ENCODE data around the gene SCD.

GRCh38 chr10:100333106-100333505 is 13.9 kb upstream of the SCD start:
- TF ChIP-seq CEBPB (IDR thresholded peaks at IDR 0.05) (no peak), TAF1 (IDR thresholded peaks at IDR 0.05; ENCODE audit: low read depth) (no peak), NFIC (IDR thresholded peaks at IDR 0.05) (no peak), RAD21 (IDR thresholded peaks at IDR 0.05; ENCODE audit: low read depth) (no peak), MAX (IDR thresholded peaks at IDR 0.05) (no peak), TCF12 (IDR thresholded peaks at IDR 0.05; ENCODE audit: low read depth) (no peak), EP300 (IDR thresholded peaks at IDR 0.05; ENCODE audit: borderline replicate concordance) (no peak), FOXM1 (IDR thresholded peaks at IDR 0.05; ENCODE audit: borderline replicate concordance, low read depth) (no peak), ZBTB7A (IDR thresholded peaks at IDR 0.05; ENCODE audit: low read depth) (no peak), EGR1 (IDR thresholded peaks at IDR 0.05) (no peak)
- TF ChIP-seq, protein P1, sequence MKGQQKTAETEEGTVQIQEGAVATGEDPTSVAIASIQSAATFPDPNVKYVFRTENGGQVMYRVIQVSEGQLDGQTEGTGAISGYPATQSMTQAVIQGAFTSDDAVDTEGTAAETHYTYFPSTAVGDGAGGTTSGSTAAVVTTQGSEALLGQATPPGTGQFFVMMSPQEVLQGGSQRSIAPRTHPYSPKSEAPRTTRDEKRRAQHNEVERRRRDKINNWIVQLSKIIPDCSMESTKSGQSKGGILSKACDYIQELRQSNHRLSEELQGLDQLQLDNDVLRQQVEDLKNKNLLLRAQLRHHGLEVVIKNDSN (IDR thresholded peaks at IDR 0.05) = no peak
